Measurements from ENCODE around the gene RALA. TPM values are rescaled to one million over a fixed set of nuclear protein-coding genes. Genes with fewer than 3 reads are reported as not detected.

The RALA gene
- total RNA-seq, 1 experiment from 2014 or later = 36.8 TPM

DNA sequence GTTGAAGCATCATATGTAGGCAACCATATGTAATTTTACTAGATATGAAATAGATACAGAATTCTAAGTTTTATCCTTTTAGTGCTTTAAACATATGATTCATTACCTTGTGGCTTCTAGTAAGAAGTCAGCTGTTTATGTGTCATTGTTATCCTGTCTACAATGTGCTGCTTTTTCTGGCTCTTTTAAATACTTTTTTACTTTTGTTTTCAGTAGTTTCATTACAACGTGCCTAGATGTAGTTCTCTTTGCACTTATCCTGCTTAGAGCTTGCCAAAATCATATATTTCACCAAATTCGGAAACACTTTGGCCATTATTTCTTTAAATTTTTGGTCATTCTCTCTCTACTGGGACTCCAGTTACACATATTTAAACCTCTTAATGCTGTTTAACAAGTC is 30.8 kb upstream of the RALA start:
- TF ChIP-seq, protein P1, sequence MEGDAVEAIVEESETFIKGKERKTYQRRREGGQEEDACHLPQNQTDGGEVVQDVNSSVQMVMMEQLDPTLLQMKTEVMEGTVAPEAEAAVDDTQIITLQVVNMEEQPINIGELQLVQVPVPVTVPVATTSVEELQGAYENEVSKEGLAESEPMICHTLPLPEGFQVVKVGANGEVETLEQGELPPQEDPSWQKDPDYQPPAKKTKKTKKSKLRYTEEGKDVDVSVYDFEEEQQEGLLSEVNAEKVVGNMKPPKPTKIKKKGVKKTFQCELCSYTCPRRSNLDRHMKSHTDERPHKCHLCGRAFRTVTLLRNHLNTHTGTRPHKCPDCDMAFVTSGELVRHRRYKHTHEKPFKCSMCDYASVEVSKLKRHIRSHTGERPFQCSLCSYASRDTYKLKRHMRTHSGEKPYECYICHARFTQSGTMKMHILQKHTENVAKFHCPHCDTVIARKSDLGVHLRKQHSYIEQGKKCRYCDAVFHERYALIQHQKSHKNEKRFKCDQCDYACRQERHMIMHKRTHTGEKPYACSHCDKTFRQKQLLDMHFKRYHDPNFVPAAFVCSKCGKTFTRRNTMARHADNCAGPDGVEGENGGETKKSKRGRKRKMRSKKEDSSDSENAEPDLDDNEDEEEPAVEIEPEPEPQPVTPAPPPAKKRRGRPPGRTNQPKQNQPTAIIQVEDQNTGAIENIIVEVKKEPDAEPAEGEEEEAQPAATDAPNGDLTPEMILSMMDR (conservative IDR thresholded peaks at IDR 0.05) = no peak
- no peak for TF ChIP-seq EZH2 (IDR thresholded peaks at IDR 0.05; ENCODE audit: low read depth)
- Histone ChIP-seq H3K36me3 (ENCODE audit: low read depth) (no peaks in the 10 kb centered on the region), H3K9me2 (ENCODE audit: insufficient read depth) (no peaks in the 10 kb centered on the region), H3F3A (ENCODE audit: insufficient read depth, low read depth) (peaks cover 19% of the 10 kb centered on the region), H3K79me2 (ENCODE audit: low read depth) (no peaks in the 10 kb centered on the region), H3K4me1 (replicated peaks; ENCODE audit: insufficient read depth) (peaks cover 18% of the 10 kb centered on the region), H3K9me3 (ENCODE audit: insufficient read depth, low read depth) (no peaks in the 10 kb centered on the region), H3K27ac (no peak overlapping the region), H3K27me3 (ENCODE audit: insufficient read depth, low read depth) (no peaks in the 10 kb centered on the region), H4K20me1 (ENCODE audit: insufficient read depth) (no peaks in the 10 kb centered on the region), H3K4me3 (no peak overlapping the region), H2AFZ (no peak overlapping the region), H3K4me2 (no peak overlapping the region)
- no peak for DNase-seq
- ChIA-PET CTCF (no interaction called here), POLR2A (ENCODE audit: unreplicated experiment) (no interaction called here)
- intact Hi-C loops (cut with micrococcal nuclease; ENCODE audit: unreplicated experiment) = no loop called here
- no TSS peak for BruUV-seq (replicated peaks)

DNA sequence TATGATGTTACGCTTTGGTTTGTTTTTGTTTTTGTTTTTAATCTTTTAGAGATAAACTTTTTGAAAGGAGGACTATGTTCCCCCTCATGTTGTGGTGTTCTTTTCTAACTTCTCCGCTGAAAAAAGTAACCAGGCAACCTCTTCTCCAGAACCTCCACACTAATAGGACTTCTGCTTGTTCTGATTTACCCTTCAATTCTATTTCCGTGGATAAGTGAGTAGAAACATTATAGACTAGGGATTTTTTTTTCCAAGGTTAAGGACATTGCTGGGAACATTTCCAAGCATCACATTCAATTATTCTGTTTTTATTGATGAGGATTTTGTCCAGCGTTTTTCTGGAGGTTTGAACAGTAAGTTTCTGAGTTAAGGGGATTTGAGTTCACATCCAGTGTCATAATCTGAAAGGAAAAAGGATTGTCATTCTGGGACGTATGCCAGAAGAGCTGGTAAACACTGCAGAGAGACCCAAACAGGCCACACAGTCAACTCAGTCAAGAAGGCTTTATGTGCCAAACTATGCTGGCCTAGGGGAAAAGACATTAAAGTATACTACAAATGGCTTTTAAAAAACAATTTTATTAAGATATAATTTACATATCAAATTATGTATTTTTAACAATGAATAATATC is 28.3 kb upstream of the RALA start:
- H3K9me3 ChIP-seq (ENCODE audit: insufficient read depth, low read depth) = no peaks in the 10 kb centered on the region
- H4K20me1 ChIP-seq (ENCODE audit: insufficient read depth) = no peaks in the 10 kb centered on the region
- H3F3A ChIP-seq (ENCODE audit: insufficient read depth, low read depth) = peaks cover 6% of the 10 kb centered on the region
- TF ChIP-seq, protein P1 (conservative IDR thresholded peaks at IDR 0.05) = no peak
- TF ChIP-seq EZH2 (IDR thresholded peaks at IDR 0.05; ENCODE audit: low read depth) = no peak
- no peaks in the 10 kb centered on the region for H3K79me2 ChIP-seq (ENCODE audit: low read depth)
- CTCF ChIA-PET = interaction anchor here (0.6 kb wide), 1 partner anchor 149 kb away, joined by 3 read pairs; no protein-coding TSS in a partner anchor
- H3K4me2 ChIP-seq = no peak overlapping the region
- H3K27ac ChIP-seq = no peak overlapping the region
- H3K9me2 ChIP-seq (ENCODE audit: insufficient read depth) = no peaks in the 10 kb centered on the region
- intact Hi-C loops (cut with micrococcal nuclease; ENCODE audit: unreplicated experiment) = no loop called here
- peaks cover 5% of the 10 kb centered on the region for H3K4me1 ChIP-seq (replicated peaks; ENCODE audit: insufficient read depth)
- H3K27me3 ChIP-seq (ENCODE audit: insufficient read depth, low read depth) = no peaks in the 10 kb centered on the region
- H3K36me3 ChIP-seq (ENCODE audit: low read depth) = no peaks in the 10 kb centered on the region
- H2AFZ ChIP-seq = no peak overlapping the region
- BruUV-seq (replicated peaks) = no TSS peak
- no peak overlapping the region for H3K4me3 ChIP-seq
- no peak for DNase-seq
- POLR2A ChIA-PET (ENCODE audit: unreplicated experiment) = no interaction called here

DNA sequence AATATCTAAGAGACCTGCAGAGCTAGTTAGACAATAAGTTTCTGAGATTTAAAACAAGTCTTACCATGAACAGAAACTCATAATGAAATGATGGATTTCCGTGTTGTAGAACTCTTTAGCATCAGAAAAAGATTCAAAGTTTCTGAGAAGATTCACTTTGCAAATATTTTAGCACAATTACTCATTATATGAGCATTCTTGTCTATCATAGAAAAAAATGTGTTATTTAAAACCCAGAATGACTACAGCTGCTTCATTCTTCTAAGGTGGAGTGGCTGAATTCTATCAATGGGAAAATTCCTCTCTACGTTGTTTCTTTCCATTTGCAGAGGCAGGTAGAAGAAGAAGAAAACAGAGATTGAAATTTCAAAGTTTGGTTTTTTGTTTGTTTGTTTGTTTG is 21.0 kb upstream of the RALA start:
- Histone ChIP-seq H3K9me3 (ENCODE audit: insufficient read depth, low read depth) (no peaks in the 10 kb centered on the region), H3K4me2 (no peak overlapping the region), H2AFZ (no peak overlapping the region), H3K4me1 (replicated peaks; ENCODE audit: insufficient read depth) (no peaks in the 10 kb centered on the region), H3K36me3 (ENCODE audit: low read depth) (no peaks in the 10 kb centered on the region), H3K9me2 (ENCODE audit: insufficient read depth) (no peaks in the 10 kb centered on the region; the same call in 1 of the 2 replicates), H4K20me1 (ENCODE audit: insufficient read depth) (no peaks in the 10 kb centered on the region), H3K27ac (no peak overlapping the region), H3K27me3 (ENCODE audit: insufficient read depth, low read depth) (no peaks in the 10 kb centered on the region), H3F3A (ENCODE audit: insufficient read depth, low read depth) (no peaks in the 10 kb centered on the region), H3K4me3 (no peak overlapping the region), H3K79me2 (ENCODE audit: low read depth) (no peaks in the 10 kb centered on the region)
- intact Hi-C loops (cut with micrococcal nuclease; ENCODE audit: unreplicated experiment) = no loop called here
- ChIA-PET POLR2A (ENCODE audit: unreplicated experiment) (no interaction called here), CTCF (no interaction called here)
- BruUV-seq (replicated peaks) = no TSS peak
- DNase-seq = no peak
- TF ChIP-seq, protein P1 (conservative IDR thresholded peaks at IDR 0.05) = no peak
- no peak for TF ChIP-seq EZH2 (IDR thresholded peaks at IDR 0.05; ENCODE audit: low read depth)
